GM12878 (cell line): Measurements from ENCODE around the gene NOL4L.

ENCODE experiments used
- CEBPB ChIP-seq, 2 experiments: fragments of 150-350 bp in 1 of 2; IDR thresholded peaks; 2 replicates each; pipeline ENCODE4 v1.6.1; 2012 to 2014; ENCODE audit warnings: low read depth in 2 of 2, low read length in 2 of 2, borderline replicate concordance in 1 of 2, inconsistent platforms in 1 of 2
- CREB1 ChIP-seq: IDR thresholded peaks from 2 replicates; pipeline ENCODE4 v1.6.1; 2012; ENCODE audit warnings: low read depth, mild to moderate bottlenecking, inconsistent platforms
- POLR2AphosphoS5 ChIP-seq: IDR thresholded peaks from 2 replicates; pipeline ENCODE4 v1.6.1; 2011; ENCODE audit warnings: mild to moderate bottlenecking, low read length, inconsistent platforms
- RCOR1 ChIP-seq: conservative IDR thresholded peaks from 2 replicates; pipeline ENCODE4 v1.6.1; 2012; ENCODE audit warnings: low read depth, low read length, improper control_type of control experiment
- SREBF2 ChIP-seq: IDR thresholded peaks from 2 replicates; pipeline ENCODE4 v1.6.1; 2012; ENCODE audit warnings: mild to moderate bottlenecking, low read length
- STAT1 ChIP-seq: fragments of 450-650 bp; conservative IDR thresholded peaks from 2 replicates; pipeline ENCODE4 v1.6.1; 2014; ENCODE audit warnings: antibody characterized with exemption, mild to moderate bottlenecking
- YY1 ChIP-seq: IDR thresholded peaks from 2 replicates; pipeline ENCODE4 v1.6.1; 2011; ENCODE audit warnings: low read depth, mild to moderate bottlenecking, low read length

DNA sequence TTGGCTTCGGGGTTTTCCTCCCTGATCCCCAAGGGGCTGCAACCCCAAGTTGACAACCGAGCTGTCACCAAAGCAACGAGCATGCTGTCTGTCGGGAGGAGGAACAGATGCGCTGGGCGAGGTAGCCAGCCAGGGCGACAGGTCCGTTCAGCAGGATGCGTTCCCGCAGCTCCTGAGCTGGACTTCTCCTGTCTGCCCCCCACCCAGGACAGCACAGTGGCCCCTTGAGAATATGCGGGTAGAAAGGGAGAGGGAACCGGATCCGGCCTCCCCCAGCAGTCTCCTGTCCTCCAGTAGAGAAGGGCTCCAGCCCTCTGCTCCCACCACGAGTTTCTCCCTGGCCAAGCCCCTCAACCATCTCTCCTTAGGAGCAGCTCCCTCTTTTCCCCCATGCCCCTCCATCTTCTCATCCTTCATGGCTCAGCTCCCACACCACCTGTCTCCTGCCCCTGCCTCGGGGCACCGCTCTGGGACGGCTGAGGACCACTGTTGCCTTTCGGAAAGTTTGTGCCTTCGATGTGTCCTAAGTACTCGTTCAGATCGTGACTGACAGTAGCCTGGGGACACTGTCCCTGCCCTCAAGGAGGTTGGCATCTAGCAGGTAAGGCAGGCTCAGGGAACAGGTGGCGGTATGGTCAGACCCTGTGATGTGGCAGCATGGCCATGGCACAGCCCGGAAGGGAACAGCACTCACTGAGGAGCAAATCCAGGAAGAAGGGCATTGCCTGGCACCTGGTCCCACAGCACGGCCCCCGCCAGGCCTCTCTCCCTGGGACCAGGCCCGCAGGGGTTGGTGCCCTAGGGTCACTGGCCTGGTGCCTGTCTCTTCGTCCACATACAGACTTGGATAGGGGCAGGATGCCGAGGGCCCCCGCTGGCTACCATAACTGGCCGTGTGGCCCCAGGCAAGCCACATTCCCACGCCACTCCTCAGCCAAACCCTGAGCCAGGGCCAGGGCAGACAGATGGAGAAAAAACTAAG, 130.7 kb downstream of the NOL4L start:
- TF ChIP-seq POLR2AphosphoS5 = no peak
- no peak for TF ChIP-seq CEBPB (IDR thresholded peaks at IDR 0.05; ENCODE audit: borderline replicate concordance in 1 of 2, low read depth in 2 of 2, low read length in 2 of 2)
- TF ChIP-seq CREB1 = no peak
- no peak for TF ChIP-seq YY1
- no peak for TF ChIP-seq SREBF2
- no peak for TF ChIP-seq STAT1
- TF ChIP-seq RCOR1 = no peak
